ENCODE data around the gene HECTD4. TPM values are rescaled to one million over a fixed set of nuclear protein-coding genes. Genes with fewer than 3 reads are reported as not detected.

The HECTD4 gene
- polyA plus RNA-seq, 1 donor from 2014 or later: 15.8 TPM

- no peaks in the 10 kb centered on the region for H3K27me3 ChIP-seq (ENCODE audit: insufficient read depth, low read depth, low read length)
- H3K9ac ChIP-seq (ENCODE audit: low read length): no peak overlapping the region
- H3K9me3 ChIP-seq (ENCODE audit: low read length): no peaks in the 10 kb centered on the region
- TF ChIP-seq EP300 (conservative IDR thresholded peaks at IDR 0.05; ENCODE audit: poor library complexity, severe bottlenecking) (no peak), POLR2AphosphoS5 (IDR thresholded peaks at IDR 0.05) (no peak), MXI1 (conservative IDR thresholded peaks at IDR 0.05; ENCODE audit: poor library complexity, severe bottlenecking) (no peak), TAF1 (IDR thresholded peaks at IDR 0.05; ENCODE audit: low read depth) (no peak), SMC3 (conservative IDR thresholded peaks at IDR 0.05; ENCODE audit: poor library complexity) (no peak), RAD21 (conservative IDR thresholded peaks at IDR 0.05) (no peak), EZH2 (IDR thresholded peaks at IDR 0.05; ENCODE audit: borderline replicate concordance, insufficient read depth, low read length, poor library complexity, severe bottlenecking) (no peak)
- TF ChIP-seq, protein P1, sequence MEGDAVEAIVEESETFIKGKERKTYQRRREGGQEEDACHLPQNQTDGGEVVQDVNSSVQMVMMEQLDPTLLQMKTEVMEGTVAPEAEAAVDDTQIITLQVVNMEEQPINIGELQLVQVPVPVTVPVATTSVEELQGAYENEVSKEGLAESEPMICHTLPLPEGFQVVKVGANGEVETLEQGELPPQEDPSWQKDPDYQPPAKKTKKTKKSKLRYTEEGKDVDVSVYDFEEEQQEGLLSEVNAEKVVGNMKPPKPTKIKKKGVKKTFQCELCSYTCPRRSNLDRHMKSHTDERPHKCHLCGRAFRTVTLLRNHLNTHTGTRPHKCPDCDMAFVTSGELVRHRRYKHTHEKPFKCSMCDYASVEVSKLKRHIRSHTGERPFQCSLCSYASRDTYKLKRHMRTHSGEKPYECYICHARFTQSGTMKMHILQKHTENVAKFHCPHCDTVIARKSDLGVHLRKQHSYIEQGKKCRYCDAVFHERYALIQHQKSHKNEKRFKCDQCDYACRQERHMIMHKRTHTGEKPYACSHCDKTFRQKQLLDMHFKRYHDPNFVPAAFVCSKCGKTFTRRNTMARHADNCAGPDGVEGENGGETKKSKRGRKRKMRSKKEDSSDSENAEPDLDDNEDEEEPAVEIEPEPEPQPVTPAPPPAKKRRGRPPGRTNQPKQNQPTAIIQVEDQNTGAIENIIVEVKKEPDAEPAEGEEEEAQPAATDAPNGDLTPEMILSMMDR (IDR thresholded peaks at IDR 0.05; ENCODE audit: poor library complexity, severe bottlenecking): no peak
- TF ChIP-seq, protein P2, sequence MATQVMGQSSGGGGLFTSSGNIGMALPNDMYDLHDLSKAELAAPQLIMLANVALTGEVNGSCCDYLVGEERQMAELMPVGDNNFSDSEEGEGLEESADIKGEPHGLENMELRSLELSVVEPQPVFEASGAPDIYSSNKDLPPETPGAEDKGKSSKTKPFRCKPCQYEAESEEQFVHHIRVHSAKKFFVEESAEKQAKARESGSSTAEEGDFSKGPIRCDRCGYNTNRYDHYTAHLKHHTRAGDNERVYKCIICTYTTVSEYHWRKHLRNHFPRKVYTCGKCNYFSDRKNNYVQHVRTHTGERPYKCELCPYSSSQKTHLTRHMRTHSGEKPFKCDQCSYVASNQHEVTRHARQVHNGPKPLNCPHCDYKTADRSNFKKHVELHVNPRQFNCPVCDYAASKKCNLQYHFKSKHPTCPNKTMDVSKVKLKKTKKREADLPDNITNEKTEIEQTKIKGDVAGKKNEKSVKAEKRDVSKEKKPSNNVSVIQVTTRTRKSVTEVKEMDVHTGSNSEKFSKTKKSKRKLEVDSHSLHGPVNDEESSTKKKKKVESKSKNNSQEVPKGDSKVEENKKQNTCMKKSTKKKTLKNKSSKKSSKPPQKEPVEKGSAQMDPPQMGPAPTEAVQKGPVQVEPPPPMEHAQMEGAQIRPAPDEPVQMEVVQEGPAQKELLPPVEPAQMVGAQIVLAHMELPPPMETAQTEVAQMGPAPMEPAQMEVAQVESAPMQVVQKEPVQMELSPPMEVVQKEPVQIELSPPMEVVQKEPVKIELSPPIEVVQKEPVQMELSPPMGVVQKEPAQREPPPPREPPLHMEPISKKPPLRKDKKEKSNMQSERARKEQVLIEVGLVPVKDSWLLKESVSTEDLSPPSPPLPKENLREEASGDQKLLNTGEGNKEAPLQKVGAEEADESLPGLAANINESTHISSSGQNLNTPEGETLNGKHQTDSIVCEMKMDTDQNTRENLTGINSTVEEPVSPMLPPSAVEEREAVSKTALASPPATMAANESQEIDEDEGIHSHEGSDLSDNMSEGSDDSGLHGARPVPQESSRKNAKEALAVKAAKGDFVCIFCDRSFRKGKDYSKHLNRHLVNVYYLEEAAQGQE (IDR thresholded peaks at IDR 0.05; ENCODE audit: borderline replicate concordance): no peak
- no peak overlapping the region for H3K4me2 ChIP-seq (ENCODE audit: low read length)
- H3F3A ChIP-seq (ENCODE audit: insufficient read depth, low read length, poor library complexity, severe bottlenecking): no peaks in the 10 kb centered on the region
- no peaks in the 10 kb centered on the region for H3K9me2 ChIP-seq (ENCODE audit: insufficient read depth, low read length)
- H4K20me1 ChIP-seq (ENCODE audit: insufficient read depth): no peaks in the 10 kb centered on the region
- peaks cover 38% of the 10 kb centered on the region for H3K79me2 ChIP-seq (replicated peaks; ENCODE audit: insufficient read depth, low read length)
- H3K27ac ChIP-seq (ENCODE audit: low read length): no peak overlapping the region
- H3K4me3 ChIP-seq (ENCODE audit: low read length): no peak overlapping the region
- no peaks in the 10 kb centered on the region for H3K36me3 ChIP-seq (ENCODE audit: insufficient read depth, low read length)
- no peak overlapping the region for H2AFZ ChIP-seq (ENCODE audit: low read depth, low read length)
These were observed 28.8 kb downstream of the HECTD4 start for GRCh38 chr12:112353393-112353792.

- Histone ChIP-seq H3K9me3 (ENCODE audit: low read length) (no peaks in the 10 kb centered on the region), H3K9me2 (ENCODE audit: insufficient read depth, low read length) (no peaks in the 10 kb centered on the region), H3K27ac (ENCODE audit: low read length) (no peak overlapping the region), H3K27me3 (ENCODE audit: insufficient read depth, low read depth, low read length) (no peaks in the 10 kb centered on the region), H2AFZ (ENCODE audit: low read depth, low read length) (no peak overlapping the region), H3K79me2 (replicated peaks; ENCODE audit: insufficient read depth, low read length) (peaks cover 38% of the 10 kb centered on the region), H3K9ac (ENCODE audit: low read length) (no peak overlapping the region), H3K4me3 (ENCODE audit: low read length) (no peak overlapping the region), H3K36me3 (ENCODE audit: insufficient read depth, low read length) (no peaks in the 10 kb centered on the region), H4K20me1 (ENCODE audit: insufficient read depth) (no peaks in the 10 kb centered on the region), H3K4me2 (ENCODE audit: low read length) (no peak overlapping the region), H3F3A (ENCODE audit: insufficient read depth, low read length, poor library complexity, severe bottlenecking) (no peaks in the 10 kb centered on the region)
- TF ChIP-seq RAD21 (conservative IDR thresholded peaks at IDR 0.05) (no peak), EP300 (conservative IDR thresholded peaks at IDR 0.05; ENCODE audit: poor library complexity, severe bottlenecking) (peak; percentile 40), TAF1 (IDR thresholded peaks at IDR 0.05; ENCODE audit: low read depth) (no peak), POLR2AphosphoS5 (IDR thresholded peaks at IDR 0.05) (no peak), MXI1 (conservative IDR thresholded peaks at IDR 0.05; ENCODE audit: poor library complexity, severe bottlenecking) (peak; percentile 28), EZH2 (IDR thresholded peaks at IDR 0.05; ENCODE audit: borderline replicate concordance, insufficient read depth, low read length, poor library complexity, severe bottlenecking) (no peak)
- TF ChIP-seq, protein P2 (IDR thresholded peaks at IDR 0.05; ENCODE audit: borderline replicate concordance): no peak
- TF ChIP-seq, protein P1 (IDR thresholded peaks at IDR 0.05; ENCODE audit: poor library complexity, severe bottlenecking): no peak
These were observed 29.3 kb downstream of the HECTD4 start for GRCh38 chr12:112352921-112353320.

Data from neural cell (in vitro differentiated cells).